T-helper 1 cell treated with Interleukin-12 subunit alpha and Interleukin-12 subunit beta and Interleukin-4 antibody, amounts not matched to agents 30 ng/mL and 1 ng/mL, for 36 hours (primary cell): Measurements from ENCODE around the gene BANF1. TPM values are rescaled to one million over a fixed set of nuclear protein-coding genes. Genes with fewer than 3 reads are reported as not detected.

Source experiments
- intact Hi-C: fragments of 100-400 bp; cut with micrococcal nuclease; formaldehyde crosslinking; loops from one replicate; pipeline ENCODE4 v1.15.1; 2024
- total RNA-seq: library from RNA; stranded (reverse); gene quantifications from 2 replicates; pipeline ENCODE4 v1.2.3, GENCODE V29; 2022

BANF1 gene
- 217 and 224 TPM in 2 replicates for total RNA-seq

GRCh38 chr11:66001942-66002647 is at the start of gene BANF1, which contains the start of gene EIF1AD:
Gene BANF1, plus strand, starts transcription at chr11:66002503. Its CDS starts 748 bp downstream, at chr11:66003251.
Gene EIF1AD, minus strand, starts transcription at chr11:66002157. Its CDS starts 1,768 bp downstream, at chr11:66000389.
- intact Hi-C loops: loop anchor here (1.0 kb wide), 16 partner anchors 13 to 432 kb away; partner anchors contain the start of genes C11orf68, CFL1, DRAP1 and FIBP

GRCh38 chr11:65953471-65953870 is 48.8 kb upstream of the BANF1 start:
- intact Hi-C loops: no loop called here

DNA sequence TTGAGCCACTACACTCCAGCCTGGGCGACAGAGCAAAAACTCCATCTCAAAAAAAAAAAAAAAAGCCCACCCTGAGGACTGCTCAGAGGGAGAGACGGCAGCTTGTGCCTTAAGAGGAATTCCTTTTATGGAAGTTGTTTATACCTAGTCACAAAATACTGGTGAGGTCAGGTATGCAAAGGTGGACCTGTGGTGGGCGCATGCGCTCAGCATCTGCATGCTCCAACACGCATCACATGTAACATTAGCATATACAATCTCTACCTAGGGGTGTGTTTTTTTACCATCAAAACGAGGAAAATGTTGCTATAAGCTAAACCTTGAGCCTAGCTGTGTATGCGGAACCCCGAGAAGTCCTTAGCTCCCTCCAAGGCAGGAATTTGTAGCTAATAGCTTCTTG is 47.5 kb upstream of the BANF1 start:
- intact Hi-C loops: no loop called here

DNA sequence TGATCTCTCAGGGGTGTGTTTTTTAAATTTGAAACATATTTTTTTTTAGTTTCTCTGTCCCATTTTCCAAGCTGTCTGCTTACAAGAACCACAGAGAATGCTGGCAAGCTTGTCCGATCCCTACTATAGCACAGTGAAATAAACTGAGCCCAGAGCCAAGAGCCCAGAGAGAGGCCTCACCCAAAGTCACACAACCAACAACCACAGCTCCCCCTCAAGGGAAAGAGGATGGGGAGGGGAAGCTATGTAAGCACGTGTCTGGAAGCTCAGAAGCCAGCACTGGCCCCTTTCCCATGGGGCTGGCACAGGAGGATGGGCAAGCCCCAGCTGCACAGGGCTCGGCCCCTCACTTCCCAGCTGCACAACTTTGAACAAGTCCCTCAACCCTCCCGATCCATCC is 44.0 kb upstream of the BANF1 start:
- intact Hi-C loops: no loop called here

DNA sequence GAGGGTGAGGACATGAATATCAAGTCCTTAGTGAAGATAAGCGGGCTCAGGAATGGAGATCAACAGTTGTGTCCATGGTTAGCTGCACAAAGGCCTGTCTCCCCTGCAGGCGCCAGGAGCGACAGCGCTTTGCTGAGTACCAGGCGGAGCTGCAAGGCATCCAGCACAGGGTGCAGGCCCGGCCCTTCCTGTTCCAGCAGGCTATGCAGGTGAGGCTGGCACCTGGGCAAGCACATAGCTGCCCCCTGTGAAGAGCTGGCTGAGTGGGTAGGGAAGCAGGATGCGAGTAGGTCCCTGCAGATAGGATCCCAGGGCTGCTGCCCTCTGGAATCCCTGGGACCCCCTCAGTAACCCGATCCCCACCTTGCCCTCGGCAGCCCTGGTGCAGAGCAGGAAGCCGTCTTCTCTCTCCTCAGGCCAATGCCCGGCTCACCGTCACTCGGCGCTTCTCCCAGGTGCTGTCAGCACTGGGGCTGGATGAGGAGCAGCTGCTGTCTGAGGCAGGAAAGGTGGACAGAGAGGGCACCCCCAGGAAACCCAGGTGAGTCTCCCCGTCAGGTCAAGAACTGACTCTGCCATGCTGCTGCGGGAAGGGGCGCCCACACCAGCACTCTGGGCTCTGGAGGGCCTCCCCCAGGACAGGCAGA is 43.4 kb upstream of the BANF1 start:
- intact Hi-C loops: no loop called here

- intact Hi-C loops: loop anchor here (1.0 to 5.0 kb wide), 14 partner anchors 28 to 677 kb away; partner anchors contain the start of genes BANF1, C11orf68, CFL1 and DRAP1
These were observed 41.5 kb upstream of the BANF1 start for GRCh38 chr11:65960824-65961266.

- intact Hi-C loops: loop anchor here (1.0 to 5.0 kb wide), 14 partner anchors 28 to 677 kb away; partner anchors contain the start of genes BANF1, C11orf68, CFL1 and DRAP1
These were observed 40.8 kb upstream of the BANF1 start, which contains the start of gene SART1 for GRCh38 chr11:65961267-65962140. Gene SART1, plus strand, starts transcription at chr11:65961734. Its CDS starts 47 bp downstream, at chr11:65961781.

GRCh38 chr11:65962141-65962564 is 40.1 kb upstream of the BANF1 start:
- intact Hi-C loops: loop anchor here (5.0 kb wide), 1 partner anchor 305 kb away; the partner anchor contains the start of gene RAB1B

- intact Hi-C loops: loop anchor here (5.0 kb wide), 1 partner anchor 302 kb away; the partner anchor contains the start of gene RAB1B
These were observed 37.4 kb upstream of the BANF1 start for GRCh38 chr11:65964906-65965305.

- intact Hi-C loops: no loop called here
These were observed 36.1 kb upstream of the BANF1 start for GRCh38 chr11:65965986-65966762.

DNA sequence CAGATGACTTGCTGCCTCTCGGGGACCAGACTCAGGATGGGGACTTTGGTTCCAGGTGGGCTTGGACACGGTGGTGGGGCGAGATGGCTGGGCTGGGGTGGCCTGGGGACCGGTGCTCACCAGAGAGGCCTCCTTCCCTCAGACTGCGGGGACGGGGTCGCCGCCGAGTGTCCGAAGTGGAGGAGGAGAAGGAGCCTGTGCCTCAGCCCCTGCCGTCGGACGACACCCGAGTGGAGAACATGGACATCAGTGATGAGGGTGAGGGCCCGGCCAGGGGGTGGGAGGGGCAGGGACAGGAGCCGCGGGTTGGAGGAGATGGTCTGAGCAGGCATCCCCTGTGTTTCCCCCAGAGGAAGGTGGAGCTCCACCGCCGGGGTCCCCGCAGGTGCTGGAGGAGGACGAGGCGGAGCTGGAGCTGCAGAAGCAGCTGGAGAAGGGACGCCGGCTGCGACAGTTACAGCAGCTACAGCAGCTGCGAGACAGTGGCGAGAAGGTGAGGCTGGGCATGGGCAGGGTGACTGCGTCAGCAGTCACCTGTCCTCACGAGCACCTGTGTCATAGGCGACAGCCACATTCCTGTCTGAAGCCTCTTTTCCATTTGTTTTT is 34.9 kb upstream of the BANF1 start:
- intact Hi-C loops: no loop called here

GRCh38 chr11:65968600-65969482 is 33.5 kb upstream of the BANF1 start:
- intact Hi-C loops: no loop called here

GRCh38 chr11:65972116-65972515 is 30.2 kb upstream of the BANF1 start:
- intact Hi-C loops: no loop called here

- intact Hi-C loops: no loop called here
These were observed 28.7 kb upstream of the BANF1 start for GRCh38 chr11:65973439-65974110.

DNA sequence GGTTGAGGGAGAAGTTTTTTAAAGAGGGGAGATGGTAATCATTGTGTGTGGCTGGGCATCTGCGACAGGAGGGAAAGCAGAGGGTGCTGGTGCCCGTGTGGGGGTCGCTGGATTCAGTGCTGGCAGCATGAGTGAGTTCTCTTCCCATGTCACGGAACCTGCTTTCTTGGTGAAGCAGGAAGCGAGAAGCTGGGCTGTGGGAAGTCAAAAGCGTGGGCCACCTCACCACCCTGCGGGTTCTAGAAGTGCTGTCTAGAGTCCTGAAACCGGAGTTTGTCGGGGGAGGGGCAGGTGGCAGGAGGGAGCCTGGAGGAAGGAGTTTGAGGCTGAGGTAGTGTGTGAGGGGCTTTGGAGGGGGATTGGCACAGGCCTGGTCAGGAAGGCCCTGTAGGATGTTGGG is 26.5 kb upstream of the BANF1 start:
- intact Hi-C loops: no loop called here

GRCh38 chr11:65976216-65977176 is 25.8 kb upstream of the BANF1 start:
- intact Hi-C loops: no loop called here
